Measurements from ENCODE around the gene P2RY12. TPM values are rescaled to one million over a fixed set of nuclear protein-coding genes. Genes with fewer than 3 reads are reported as not detected.

P2RY12 gene
- total and polyA plus RNA-seq, 10 of the 15 experiments (the other 5 are each of a cell fraction or from before 2014, with no cell fraction given), result 0.27 to 1.0 (median 0.66) TPM; not detected in 2

- TF ChIP-seq USF2 (IDR thresholded peaks at IDR 0.05; ENCODE audit: borderline replicate concordance, low read depth, low read length) (no peak), POU2F2 (IDR thresholded peaks at IDR 0.05; ENCODE audit: borderline replicate concordance, low read depth, low read length) (no peak), NR2C2 (IDR thresholded peaks at IDR 0.05; ENCODE audit: borderline replicate concordance, control insufficient read depth, insufficient read length, low read depth) (no peak), SREBF1 (IDR thresholded peaks at IDR 0.05; ENCODE audit: low read length) (no peak), BCL11A (IDR thresholded peaks at IDR 0.05; ENCODE audit: low read depth, low read length) (0 out of 2 replicates have a peak, but pooled peaks have one; percentile 33), ZNF687 (IDR thresholded peaks at IDR 0.05) (0 out of 2 replicates have a peak, but pooled peaks have one; percentile 21), NKRF (conservative IDR thresholded peaks at IDR 0.05) (no peak), EP300 (IDR thresholded peaks at IDR 0.05; ENCODE audit: borderline replicate concordance in 1 of 2, control insufficient read depth in 1 of 2, low read depth in 2 of 2, low read length in 2 of 2) (peak; percentile 61 to 84; a peak in 3 of 4 replicates), LARP7 (IDR thresholded peaks at IDR 0.05) (no peak), CREB1 (IDR thresholded peaks at IDR 0.05; ENCODE audit: low read depth) (peak; percentile 76), ZNF592 (IDR thresholded peaks at IDR 0.05) (no peak), SPI1 (IDR thresholded peaks at IDR 0.05; ENCODE audit: borderline replicate concordance, insufficient read depth, low read depth, low read length) (peak; percentile 41; the same call in 1 of the 2 replicates), IRF5 (IDR thresholded peaks at IDR 0.05; ENCODE audit: borderline replicate concordance) (no peak), ZNF217 (IDR thresholded peaks at IDR 0.05) (no peak), NFYA (IDR thresholded peaks at IDR 0.05; ENCODE audit: borderline replicate concordance, low read depth, low read length) (no peak), MAX (IDR thresholded peaks at IDR 0.05; ENCODE audit: low read depth, low read length) (no peak)
Measured at GRCh38 chr3:151384741-151385174, at the start of gene P2RY12 (continued).
